ENCODE results near the gene TRIM38. TPM values are rescaled to one million over a fixed set of nuclear protein-coding genes. Genes with fewer than 3 reads are reported as not detected.

TRIM38 gene
- total and polyA plus RNA-seq, 2 of the 13 experiments (the other 11 are each of a cell fraction or from before 2014, with no cell fraction given): 2.5 to 3.1 TPM

DNA sequence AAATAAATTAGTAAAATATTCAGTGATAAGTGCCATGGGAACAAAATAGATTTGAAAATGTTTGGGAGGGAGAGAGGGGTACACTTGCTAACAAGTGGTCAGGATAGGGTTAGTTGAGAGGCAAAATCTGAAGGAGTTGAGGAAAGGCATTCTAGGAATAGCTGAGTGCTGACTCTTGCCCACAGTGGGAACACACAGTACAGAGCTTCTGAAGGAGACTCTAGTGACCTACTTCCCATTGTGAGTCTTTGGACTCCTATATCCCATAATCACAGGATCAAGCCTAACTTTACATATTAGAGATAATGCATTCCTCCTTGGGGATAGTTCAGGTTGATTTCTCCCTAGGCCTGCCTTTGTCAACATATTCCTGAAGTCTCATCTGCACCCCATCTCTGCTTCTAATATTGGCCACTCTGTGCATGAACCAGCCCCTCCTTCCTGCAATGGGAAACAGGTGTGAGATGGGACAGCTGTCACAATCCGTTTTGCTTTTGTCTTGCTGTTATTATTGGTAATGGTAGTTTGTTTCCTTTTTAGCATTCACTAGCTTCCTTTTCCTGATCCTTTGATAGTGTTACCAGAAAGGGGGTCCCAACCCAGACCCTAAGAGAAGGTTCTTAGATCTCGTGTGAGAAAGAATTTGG lies 2.6 kb upstream of the TRIM38 start (continued):
- TF ChIP-seq ZNF672 (CRISPR knock-in tag; IDR thresholded peaks at IDR 0.05) (no peak), DNMT3B (CRISPR knock-in tag; conservative IDR thresholded peaks at IDR 0.05) (no peak), NCOR1 (IDR thresholded peaks at IDR 0.05; ENCODE audit: borderline replicate concordance, low read length) (no peak)

DNA sequence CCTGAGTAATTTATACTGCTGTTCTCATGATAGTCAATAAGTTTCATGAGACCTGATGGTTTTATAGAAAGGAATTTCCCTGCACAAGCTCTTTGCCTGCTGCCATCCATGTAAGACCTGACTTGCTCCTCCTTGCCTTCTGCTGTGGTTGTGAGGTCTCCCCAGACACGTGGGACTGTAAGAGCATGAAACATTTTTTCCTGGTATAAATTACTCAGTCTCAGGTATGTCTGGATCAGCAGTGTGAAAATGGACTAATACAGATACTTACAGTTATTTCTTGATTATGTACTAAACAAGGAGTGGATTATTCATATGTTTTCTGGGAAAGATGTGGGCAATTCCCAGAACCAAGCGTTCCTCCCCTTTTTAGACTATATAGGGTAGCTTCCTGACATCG lies 1.9 kb upstream of the TRIM38 start:
- Histone ChIP-seq H3K4me2 (ENCODE audit: low read depth, low read length) (no peak overlapping the region), H3K79me2 (ENCODE audit: insufficient read depth, low read length) (no peaks in the 10 kb centered on the region), H2AFZ (ENCODE audit: low read length) (no peak overlapping the region), H3K36me3 (replicated peaks in 1 of 2; ENCODE audit: control insufficient read depth in 1 of 2, insufficient read depth in 2 of 2, low read length in 2 of 2) (no peaks in the 10 kb centered on the region), H3K4me1 (ENCODE audit: insufficient read depth, low read length) (peaks cover 39% of the 10 kb centered on the region), H3K4me3 (replicated peaks in 1 of 3; ENCODE audit: insufficient read depth in 1 of 3, low read depth in 2 of 3, low read length in 3 of 3) (no peak overlapping the region), H3K9ac (ENCODE audit: insufficient read depth, low read depth, low read length) (no peak overlapping the region), H3K27ac (ENCODE audit: extremely low read length, insufficient read depth, low read length) (no peak overlapping the region), H3K27me3 (ENCODE audit: control insufficient read depth in 1 of 2, insufficient read depth in 2 of 2, low read length in 2 of 2) (no peaks in the 10 kb centered on the region; a peak in 1 of 5 replicates), H3K9me3 (ENCODE audit: low read length) (peaks cover 27% of the 10 kb centered on the region), H4K20me1 (ENCODE audit: insufficient read depth, low read length) (no peaks in the 10 kb centered on the region)
- ChIA-PET POLR2A (interaction anchor here (5.9 kb wide), 1 partner anchor 31 kb away, joined by 41 read pairs; no protein-coding TSS in a partner anchor), CTCF (ENCODE audit: low intra/inter-chr PET ratio, low total read pairs) (no interaction called here)
- no peak for ATAC-seq
- intact Hi-C loops (cut with micrococcal nuclease; ENCODE audit: unreplicated experiment): no loop called here
- peak; percentile 100 for TF ChIP-seq ZNF431 (CRISPR knock-in tag; IDR thresholded peaks at IDR 0.05; ENCODE audit: borderline replicate concordance, low read depth)
- no peak for TF ChIP-seq FLYWCH1 (CRISPR knock-in tag; IDR thresholded peaks at IDR 0.05)
- BruUV-seq (replicated peaks): no TSS peak
- 61% methylated on average over 3 of the region's 3 CpGs for WGBS (ENCODE audit: low lambda C conversion rate)
- in situ Hi-C loops (cut with HindIII; ENCODE audit: extremely low pct_ligation_motif_present, low pct_unique_long_range_greater_than_20kb): no loop called here
- no peak for FAIRE-seq
- DNase-seq (ENCODE audit: low spot score): no peak

DNA sequence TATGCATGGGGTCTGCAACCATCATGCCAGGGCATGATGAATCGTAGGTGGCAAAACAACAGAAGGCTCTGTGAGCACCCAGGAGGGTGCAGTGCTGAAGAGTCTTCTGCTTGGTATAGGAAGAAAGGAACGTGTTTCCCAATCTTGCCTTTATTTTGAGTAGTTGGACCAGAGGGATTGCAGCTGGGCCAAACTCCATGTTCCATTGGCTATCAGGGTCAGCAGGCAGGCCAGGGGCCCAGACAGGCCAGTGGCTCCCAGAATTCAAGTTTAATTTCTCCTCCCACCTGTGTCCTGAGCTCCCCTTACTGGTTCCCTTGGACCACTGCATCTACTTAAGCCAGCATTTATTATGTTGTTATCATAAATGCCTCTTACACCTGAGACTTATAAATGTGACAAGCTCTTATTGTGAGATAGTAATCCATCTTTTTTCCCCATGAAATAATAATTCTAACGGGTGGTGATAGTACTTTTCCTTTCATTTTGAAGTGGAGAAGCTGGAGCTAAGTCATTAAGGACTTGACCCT lies 918 bp upstream of the TRIM38 start:
- Histone ChIP-seq H3K4me1 (ENCODE audit: insufficient read depth, low read length) (peaks cover 39% of the 10 kb centered on the region), H3K79me2 (ENCODE audit: insufficient read depth, low read length) (no peaks in the 10 kb centered on the region), H3K9ac (ENCODE audit: insufficient read depth, low read depth, low read length) (peak overlapping the region; percentile 77), H3K27me3 (ENCODE audit: control insufficient read depth in 1 of 2, insufficient read depth in 2 of 2, low read length in 2 of 2) (no peaks in the 10 kb centered on the region; a peak in 1 of 5 replicates), H2AFZ (ENCODE audit: low read length) (peak overlapping the region; percentile 96), H4K20me1 (ENCODE audit: insufficient read depth, low read length) (no peaks in the 10 kb centered on the region), H3K36me3 (replicated peaks in 1 of 2; ENCODE audit: control insufficient read depth in 1 of 2, insufficient read depth in 2 of 2, low read length in 2 of 2) (peaks cover 0 to 7% of the 10 kb centered on the region in 2 experiments; a peak in 1 of 5 replicates), H3K4me3 (replicated peaks in 1 of 3; ENCODE audit: insufficient read depth in 1 of 3, low read depth in 2 of 3, low read length in 3 of 3) (peak overlapping the region; percentile 59 to 78 (median 73); a peak in 5 of 6 replicates), H3K4me2 (ENCODE audit: low read depth, low read length) (peak overlapping the region; percentile 95), H3K27ac (ENCODE audit: extremely low read length, insufficient read depth, low read length) (no peak overlapping the region), H3K9me3 (ENCODE audit: low read length) (peaks cover 27% of the 10 kb centered on the region)
- peak; percentile 31 for DNase-seq (ENCODE audit: low spot score)
- FAIRE-seq: no peak
- intact Hi-C loops (cut with micrococcal nuclease; ENCODE audit: unreplicated experiment) (loop anchor here (2.0 kb wide), 1 partner anchor 31 kb away; no protein-coding TSS in a partner anchor), in situ Hi-C loops (cut with HindIII; ENCODE audit: extremely low pct_ligation_motif_present, low pct_unique_long_range_greater_than_20kb) (no loop called here)
- CTCF ChIA-PET (ENCODE audit: low intra/inter-chr PET ratio, low total read pairs): no interaction called here
- BruUV-seq (replicated peaks): no TSS peak
- ATAC-seq: peak; percentile 77
- POLR2A ChIA-PET: interaction anchor here (0.7 to 5.9 kb wide), 3 partner anchors 22 to 60 kb away, joined by 3 to 41 read pairs (median 3); a partner anchor contains a TSS
- WGBS (ENCODE audit: low lambda C conversion rate): 38% methylated on average over 3 of the region's 3 CpGs
- no peak for TF ChIP-seq ZNF781 (CRISPR knock-in tag; IDR thresholded peaks at IDR 0.05; ENCODE audit: borderline replicate concordance, not compliant biosample characterization)
- TF ChIP-seq ZFP41 (CRISPR knock-in tag; IDR thresholded peaks at IDR 0.05; ENCODE audit: borderline replicate concordance): no peak
- peak; percentile 49 for TF ChIP-seq STAG1 (CRISPR knock-in tag; IDR thresholded peaks at IDR 0.05)
- TF ChIP-seq IRX3 (CRISPR knock-in tag; IDR thresholded peaks at IDR 0.05; ENCODE audit: borderline replicate concordance, low read depth): no peak
- TF ChIP-seq RBAK (CRISPR knock-in tag; IDR thresholded peaks at IDR 0.05): no peak
- TF ChIP-seq MEF2D (CRISPR knock-in tag; IDR thresholded peaks at IDR 0.05): 0 out of 2 replicates have a peak, but pooled peaks have one; percentile 1
- TF ChIP-seq GFI1 (CRISPR knock-in tag; IDR thresholded peaks at IDR 0.05; ENCODE audit: borderline replicate concordance): peak; percentile 2; the same call in 1 of the 2 replicates
- TF ChIP-seq, protein P1, sequence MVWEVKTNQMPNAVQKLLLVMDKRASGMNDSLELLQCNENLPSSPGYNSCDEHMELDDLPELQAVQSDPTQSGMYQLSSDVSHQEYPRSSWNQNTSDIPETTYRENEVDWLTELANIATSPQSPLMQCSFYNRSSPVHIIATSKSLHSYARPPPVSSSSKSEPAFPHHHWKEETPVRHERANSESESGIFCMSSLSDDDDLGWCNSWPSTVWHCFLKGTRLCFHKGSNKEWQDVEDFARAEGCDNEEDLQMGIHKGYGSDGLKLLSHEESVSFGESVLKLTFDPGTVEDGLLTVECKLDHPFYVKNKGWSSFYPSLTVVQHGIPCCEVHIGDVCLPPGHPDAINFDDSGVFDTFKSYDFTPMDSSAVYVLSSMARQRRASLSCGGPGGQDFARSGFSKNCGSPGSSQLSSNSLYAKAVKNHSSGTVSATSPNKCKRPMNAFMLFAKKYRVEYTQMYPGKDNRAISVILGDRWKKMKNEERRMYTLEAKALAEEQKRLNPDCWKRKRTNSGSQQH (CRISPR knock-in tag; IDR thresholded peaks at IDR 0.05; ENCODE audit: low read depth): 0 out of 2 replicates have a peak, but pooled peaks have one; percentile 36
- 0 out of 2 replicates have a peak, but pooled peaks have one; percentile 18 for TF ChIP-seq CC2D1A (CRISPR knock-in tag; IDR thresholded peaks at IDR 0.05)
- peak; percentile 14; the same call in 1 of the 2 replicates for TF ChIP-seq GATAD2A (CRISPR knock-in tag; IDR thresholded peaks at IDR 0.05)
- TF ChIP-seq ZNF446 (CRISPR knock-in tag; IDR thresholded peaks at IDR 0.05): no peak
